Muscle of back (tissue), 11 donors: ENCODE data around the gene HNRNPF. TPM values are rescaled to one million over a fixed set of nuclear protein-coding genes. Genes with fewer than 3 reads are reported as not detected.
"Not testable (repeated sequence)": the region's sequence is repeated elsewhere in the genome, so short reads cannot be mapped to it uniquely, and the experiment has no call there.

Experiments
- DNase-seq, 3 donors: peaks; one replicate each; pipeline versions ENCODE4 v3.0.0 to v3.0.0-alpha.2; 2013
- polyA plus RNA-seq, 10 donors: library from polyadenylated mRNA; unstranded; fragments of 120-200 nt; gene quantifications; one replicate each; pipeline ENCODE4 v1.2.1, GENCODE V29; 2013; ENCODE audit not compliant: insufficient read length in 10 of 10

HNRNPF gene
- polyA plus RNA-seq, 10 donors: 102 to 147 (median 110) TPM

DNA sequence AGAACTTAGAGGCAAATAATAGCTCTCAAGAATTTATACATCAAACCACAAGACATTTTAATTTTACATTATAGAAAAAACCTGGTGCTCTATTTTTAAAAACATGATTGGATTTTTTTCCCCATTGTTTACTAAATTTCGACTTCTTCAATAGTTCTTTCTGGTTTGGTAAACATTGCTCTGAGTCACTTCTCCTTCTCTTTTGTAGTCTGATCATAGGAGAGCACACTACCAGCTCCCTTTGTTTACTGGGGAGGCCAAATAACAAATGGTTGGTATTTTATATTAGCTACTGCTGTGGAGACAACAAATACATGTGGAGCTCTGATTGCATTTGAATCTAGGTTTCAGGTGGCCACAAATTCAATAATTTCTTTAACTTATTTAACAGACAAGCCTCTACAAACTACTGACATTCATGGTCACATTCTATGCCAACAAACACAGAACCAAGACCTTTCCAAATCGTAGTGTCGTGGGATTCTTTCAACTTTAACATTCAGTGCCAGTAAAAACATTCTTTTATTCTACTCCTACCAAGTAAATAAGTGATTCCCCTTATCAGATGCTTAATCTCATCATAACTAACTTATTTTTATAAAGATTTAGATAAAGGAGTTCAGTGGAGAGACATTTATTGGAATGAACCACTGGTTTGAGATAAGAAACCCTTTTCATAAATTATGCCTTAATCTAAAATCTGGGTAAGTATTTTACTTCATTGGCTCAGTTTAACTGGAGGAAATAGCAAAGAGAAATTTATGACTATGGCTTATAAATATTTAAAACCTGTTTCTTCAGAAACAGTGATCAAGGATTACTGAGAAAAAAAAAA lies 55.3 kb downstream of the HNRNPF start:
- DNase-seq: no peak

DNA sequence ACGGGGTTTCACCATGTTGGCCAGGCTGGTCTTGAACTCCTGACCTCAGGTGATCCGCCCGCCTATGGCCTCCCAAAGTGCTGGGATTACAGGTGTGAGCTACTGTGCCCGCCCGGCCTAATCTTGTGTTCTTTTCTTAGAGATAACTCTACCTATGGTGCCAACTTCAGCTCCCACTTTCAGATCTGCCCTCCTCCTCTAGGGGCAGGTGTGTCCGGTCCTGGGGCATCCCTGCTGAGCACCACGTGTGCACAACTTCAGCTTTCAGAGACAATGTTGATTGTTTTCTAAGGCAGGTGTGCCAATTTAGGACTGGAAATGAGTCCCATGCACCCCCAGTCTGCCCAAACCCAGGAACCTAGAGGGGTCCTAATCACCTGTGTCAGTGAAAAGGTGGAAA lies 56.0 kb downstream of the HNRNPF start:
- no peak for DNase-seq

DNA sequence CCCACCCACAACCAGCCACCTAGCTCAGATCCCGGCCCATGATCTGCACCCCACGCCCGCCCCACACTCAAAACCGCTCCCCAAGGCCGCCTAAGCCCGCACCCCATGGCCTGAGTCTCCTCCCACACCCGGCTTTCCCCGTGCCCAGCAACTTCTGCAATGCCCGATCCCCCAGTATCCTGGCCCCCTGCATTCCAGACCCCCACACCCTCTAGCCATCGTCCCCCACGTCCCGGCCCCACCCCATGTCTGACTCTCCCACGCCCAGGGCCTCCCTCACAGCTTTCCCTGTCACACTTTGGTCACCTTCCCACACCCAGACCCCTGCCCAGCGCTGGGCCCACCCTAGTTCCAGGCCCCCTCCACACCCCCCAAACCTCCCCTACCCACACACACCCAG lies 57.7 kb downstream of the HNRNPF start:
- no peak for DNase-seq

DNA sequence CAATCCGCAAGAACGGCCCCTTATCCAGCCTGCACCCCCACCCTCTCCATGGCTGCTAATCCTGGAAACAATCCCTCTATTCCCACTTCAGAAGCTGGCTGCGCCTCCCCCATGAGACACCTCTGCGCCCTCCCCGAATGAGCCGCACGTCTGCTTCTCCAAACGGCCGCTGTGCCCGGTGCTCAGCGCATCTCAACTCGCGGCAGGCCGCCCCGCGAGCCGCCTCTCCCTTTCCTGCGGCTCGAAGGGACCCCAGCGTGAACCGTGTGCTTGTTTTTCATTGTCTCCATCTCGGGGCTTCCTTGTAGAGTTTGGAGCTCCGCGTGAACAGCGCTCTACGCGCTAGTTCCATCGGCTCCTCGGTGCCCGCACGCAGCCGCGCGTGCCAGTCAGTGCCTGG lies 58.3 kb downstream of the HNRNPF start:
- no peak for DNase-seq

DNA sequence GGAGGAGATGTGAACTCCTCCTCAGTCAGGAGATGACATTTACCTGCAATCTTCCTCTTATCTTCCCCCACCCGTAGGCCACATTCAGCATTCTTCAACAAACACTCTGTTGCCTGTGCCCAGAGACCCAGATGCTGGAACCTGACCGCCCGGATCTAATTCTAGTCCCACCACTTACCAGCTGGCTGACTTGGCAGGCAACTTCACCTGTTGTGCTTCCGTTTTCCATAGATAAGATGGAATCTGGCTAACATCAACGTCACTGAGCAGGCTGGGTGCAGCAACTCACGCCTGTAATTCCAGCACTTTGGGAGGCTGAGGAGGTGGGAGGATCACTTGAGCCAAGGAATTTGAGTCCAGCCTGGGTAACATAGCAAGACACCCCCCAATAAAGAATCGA lies 58.8 kb downstream of the HNRNPF start:
- DNase-seq: no peak

DNA sequence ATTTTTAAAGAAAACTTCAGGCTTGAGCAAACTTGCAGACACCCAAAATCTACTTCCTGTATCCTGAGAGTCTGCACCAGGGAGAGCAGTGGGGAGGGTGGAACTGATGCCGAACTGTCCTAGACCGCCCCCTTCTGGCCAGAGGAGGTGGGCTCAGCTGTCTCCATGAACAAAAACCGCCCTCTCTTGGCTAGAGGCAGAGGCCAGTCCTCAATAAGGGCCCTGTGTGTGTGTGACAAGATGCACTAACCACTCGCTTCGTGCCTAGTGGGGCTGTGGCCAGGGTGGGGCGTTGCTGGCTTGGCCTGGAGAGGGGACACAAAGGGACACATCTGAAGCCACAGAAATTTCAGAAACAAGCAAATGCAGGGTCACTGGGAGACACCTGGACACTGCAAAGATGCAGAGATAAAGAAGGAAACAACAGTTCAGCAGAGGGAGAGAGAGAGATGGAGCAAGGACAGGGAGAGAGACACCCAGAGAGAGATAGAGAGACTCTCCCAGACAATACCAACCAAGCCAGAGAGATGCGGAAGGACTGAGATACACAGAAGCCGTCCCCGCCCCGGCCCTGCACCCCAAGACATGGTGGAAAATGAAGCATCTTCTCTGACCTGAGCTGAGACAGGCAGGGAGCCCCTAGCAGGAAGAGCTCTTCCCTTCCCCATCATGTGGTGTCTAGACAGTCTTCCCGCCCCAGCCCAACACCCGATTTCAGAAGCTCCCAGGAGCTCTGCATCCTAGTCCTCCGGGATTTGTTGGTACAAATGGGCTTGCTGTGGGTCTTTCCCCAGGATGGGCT lies 60.3 kb downstream of the HNRNPF start:
- DNase-seq: peak; percentile 67 to 89 (median 86)

DNA sequence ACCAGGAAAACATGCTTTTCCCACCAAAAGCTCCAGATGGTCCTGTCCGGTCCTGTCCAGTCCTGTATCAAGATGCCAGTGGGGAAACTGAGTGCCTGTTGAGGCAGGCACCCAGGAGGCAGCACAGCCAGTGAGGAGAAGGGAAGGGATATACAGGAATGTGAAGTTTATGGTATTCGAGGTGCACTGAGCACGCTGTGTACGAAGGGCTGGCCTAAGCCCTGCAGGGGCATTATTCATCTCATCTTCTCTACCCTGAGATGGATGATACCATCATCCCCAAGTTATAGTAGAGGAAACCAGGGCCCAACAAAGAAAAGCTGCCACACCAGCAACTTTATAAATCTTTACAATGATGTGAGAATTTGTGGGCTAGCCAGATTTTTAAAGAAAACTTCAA lies 61.0 kb downstream of the HNRNPF start:
- no peak for DNase-seq

DNA sequence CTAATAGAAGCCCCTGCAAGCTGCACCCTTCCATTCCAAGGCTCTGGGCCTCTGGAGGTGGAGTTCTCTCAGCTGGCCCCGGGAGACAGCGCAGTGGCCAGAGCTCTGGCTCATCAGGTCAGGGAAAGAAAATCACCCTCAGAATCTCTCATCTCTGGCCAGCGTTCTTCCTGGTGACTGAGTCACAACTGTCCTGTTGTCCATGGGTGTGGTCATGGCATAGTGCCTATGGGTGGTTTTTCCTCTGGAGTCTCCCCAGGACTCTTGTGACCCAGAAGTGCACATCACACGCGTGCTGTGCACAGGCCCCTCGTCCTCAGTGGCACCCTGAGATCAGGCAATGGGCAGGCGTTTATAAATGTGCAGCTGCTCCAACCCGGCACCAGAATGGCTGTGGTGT lies 64.9 kb downstream of the HNRNPF start:
- no peak for DNase-seq

DNA sequence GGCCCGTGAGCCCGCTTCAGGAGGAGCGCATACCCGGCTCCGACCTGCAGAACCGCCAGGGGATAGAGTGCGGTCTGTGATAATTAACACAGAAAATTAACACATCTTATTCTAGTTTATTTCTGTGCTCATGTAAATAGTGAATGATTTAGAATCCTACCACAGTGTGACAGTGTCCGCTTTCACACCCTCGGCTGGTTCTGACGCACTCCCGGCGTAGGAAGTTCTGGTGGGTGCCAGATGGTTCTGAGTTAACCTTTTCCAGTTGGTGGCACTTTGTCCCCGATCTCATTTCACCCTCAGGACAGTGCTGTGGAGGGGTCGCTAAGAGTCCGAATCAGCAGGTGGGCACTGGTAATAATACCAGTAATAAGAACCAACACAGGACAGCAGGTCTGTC lies 65.9 kb downstream of the HNRNPF start:
- no peak for DNase-seq

DNA sequence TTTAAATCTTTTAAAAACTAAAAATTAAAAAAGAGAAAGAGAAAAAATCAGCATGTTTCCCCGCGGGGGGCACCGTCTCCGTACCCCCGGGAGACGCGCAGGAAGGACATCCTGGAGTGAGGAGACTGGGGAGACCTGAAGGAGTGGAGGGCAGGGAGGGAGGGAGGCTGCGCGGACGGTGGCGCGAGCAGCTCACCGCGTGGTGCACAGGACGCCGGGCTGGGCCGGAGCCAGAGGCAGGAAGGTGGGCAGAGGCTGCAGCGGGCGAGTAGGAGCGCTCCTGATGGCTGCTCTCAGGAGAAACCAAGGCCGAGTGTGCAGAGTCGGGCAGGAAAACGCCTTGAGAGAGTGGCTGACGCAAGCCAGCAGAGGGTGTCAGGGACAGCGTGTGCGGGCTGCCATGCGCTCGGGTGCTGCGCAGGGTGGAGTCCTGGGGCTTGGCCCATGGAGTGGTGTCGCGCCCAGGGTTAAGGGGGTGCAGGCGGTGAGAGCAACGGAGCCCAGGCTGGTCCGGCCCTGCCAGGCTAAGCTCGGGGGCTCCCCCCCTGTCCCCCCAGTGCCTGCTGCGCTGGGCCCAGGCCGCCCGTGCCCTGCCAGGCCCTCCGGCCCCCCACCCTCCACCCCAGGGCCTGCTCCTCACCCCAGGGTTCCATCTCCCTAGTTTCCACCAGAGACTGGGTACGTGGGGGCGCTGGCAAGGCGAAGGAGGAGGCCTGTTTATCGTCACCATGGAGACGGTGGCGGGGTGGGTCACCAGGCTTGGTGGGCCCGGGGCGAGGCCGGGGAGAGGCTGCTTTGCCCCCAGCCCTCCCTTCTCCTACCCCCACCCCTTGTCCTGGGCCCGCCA lies 66.5 kb downstream of the HNRNPF start:
- no peak for DNase-seq

DNA sequence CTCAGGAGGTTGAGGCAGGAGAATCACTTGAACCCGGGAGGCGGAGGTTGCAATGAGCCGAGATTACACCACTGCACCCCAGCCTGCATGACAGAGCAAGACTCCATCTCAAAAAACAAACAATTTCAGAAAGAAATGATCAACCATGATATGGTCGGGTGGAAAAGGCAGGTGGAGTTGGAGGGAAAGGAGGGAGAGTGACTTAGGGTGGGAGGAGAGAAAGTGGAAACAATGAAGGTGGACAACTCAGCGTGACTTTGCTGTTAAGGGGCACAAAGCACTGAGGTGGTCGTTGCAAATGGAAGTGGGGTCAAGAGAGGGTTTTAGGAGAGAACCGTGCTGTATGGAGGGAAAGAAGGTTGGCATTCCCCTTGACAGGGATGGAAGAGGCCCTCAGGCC lies 67.5 kb downstream of the HNRNPF start:
- DNase-seq: no peak

DNA sequence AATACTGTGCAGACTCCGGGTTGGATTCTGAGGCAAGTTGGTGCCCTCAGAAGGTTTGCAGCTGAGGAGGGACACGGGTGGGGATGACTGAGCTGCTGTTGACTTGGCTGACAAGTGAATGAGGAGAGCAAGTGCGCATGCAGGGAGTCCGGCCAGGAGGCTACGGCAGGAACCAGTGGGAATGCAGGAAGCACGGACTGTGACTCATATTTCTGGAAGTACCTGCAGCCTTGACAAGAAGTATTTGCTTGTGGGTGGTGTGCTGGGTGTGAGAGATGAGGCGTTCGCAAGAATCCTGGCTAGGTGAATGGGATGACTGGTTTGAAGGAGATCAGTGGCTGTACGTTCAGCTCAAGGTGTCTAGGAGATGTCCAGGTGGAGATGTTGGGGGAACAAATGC lies 68.4 kb downstream of the HNRNPF start:
- DNase-seq: no peak

DNA sequence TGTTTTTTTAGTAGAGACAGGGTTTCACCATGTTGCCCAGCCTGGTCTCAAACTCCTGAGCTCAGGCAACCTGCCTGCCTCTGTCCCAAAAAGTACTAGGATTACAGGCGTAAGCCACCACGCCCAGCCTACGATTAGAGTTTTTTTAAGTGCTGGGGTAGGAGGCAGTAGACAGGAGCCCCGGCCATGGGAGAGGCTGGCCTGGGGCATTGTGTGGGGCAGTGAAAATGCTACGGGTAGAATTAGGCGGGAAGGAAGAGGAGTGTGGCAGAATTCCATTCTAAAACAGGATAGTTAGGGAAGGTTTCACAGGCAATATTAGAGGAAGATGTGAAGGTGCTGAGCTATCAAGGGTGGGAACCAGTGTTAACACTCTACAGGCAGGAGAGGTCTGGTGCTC lies 68.9 kb downstream of the HNRNPF start:
- DNase-seq: no peak

DNA sequence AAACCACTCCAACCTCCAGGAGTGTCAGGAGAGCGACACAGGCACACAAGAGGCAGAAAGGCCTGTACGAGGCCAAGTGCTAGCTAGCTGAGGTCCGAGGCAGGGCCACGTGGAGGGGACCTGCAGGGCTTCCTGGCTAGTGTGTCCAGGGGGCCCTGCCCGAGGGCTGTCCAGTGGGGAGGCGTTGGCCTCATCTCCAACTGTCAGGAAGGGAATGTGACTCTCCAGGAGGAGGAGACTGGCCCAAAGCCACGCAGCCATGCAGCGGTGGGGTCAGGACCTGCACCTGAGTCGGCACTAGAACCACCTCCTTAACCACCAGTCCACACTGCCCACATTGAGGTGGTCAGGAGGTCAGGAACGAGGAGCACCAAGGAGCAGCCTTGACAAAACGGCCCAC lies 69.8 kb downstream of the HNRNPF start:
- no peak for DNase-seq

DNA sequence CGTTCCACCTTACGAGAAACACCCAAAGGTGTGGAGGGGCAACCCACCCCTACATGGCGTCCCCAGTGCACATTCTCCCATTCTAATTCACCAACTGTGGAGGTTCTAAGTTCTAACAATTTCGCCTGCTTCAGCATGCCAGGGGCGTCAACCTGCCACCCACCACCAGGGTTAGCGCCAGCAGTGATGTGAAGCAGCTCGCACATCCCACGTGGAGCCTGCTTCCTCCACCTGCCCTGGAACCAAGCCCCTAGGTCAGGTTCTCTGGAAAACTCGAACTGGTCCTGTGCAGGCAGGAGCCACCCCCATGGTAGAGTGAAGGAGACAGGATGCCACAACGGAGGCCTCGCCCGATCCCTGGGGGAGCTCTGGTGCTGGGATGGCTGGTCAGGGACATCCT lies 70.9 kb downstream of the HNRNPF start:
- DNase-seq: no peak

DNA sequence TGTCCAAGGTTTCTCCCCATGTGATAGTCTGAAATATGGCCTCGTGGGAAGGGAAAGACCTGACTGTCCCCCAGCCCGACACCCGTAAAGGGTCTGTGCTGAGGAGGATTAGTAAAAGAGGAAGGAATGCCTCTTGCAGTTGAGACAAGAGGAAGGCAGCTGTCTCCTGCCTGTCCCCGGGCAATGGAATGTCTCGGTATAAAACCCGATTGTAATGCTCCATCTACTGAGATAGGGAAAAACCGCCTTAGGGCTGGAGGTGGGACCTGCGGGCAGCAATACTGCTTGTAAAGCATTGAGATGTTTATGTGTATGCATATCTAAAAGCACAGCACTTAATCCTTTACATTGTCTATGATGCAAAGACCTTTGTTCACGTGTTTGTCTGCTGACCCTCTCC lies 71.5 kb downstream of the HNRNPF start:
- DNase-seq: not testable (repeated sequence)

DNA sequence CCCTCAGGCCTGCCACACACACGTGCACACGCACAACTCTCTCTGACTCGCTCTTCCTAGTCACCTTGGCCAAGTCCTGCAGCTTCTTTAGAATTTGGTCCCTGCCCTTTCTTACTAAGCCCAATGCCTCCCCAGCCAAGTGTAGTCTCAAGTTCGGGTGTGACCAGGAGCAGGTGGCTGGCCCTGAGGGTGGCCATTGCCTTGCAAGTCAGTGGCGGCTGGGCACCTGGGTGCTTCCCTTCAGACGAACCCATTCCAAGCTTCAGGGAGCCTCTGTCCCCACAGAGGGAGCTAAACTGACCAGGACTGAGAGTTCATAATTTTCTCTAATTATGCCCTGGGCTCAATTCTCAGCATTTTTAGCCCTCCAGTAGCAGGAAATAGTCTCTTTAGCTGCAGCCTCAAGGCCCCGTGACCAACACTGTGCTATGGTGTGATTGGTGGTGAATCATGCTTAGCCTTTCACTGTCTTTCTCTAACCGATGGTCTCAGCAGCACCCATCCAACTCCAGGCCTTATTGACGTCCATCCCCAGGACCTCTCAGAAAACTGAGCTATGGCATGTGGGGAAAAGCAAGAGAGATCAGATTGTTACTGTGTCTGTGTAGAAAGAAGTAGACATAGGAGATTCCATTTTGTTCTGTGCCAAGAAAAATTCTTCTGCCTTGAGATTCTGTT lies 72.2 kb downstream of the HNRNPF start:
- no peak for DNase-seq

DNA sequence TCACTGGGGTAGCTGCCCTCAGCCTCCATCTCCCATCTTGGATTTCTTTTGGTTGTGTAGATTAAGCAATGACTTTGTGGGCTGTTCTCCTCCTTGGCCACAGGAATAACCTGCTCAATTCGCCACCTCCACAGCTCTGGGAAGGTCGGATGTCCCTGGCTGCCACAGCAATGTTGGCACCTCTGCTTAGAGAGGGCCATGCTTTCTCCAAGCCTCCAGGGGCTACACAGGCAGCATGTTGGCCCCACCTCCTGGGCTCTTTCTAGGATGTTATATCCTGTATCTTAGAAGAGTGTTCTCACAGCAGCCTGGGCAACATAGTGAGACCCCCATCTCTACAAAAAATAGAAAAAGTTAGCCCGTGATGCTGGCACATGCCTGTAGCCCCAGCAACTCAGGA lies 72.9 kb downstream of the HNRNPF start:
- DNase-seq: no peak
